Prostate gland (tissue), 2 donors: ENCODE data around the gene HBP1.
"Not testable (repeated sequence)": the region's sequence is repeated elsewhere in the genome, so short reads cannot be mapped to it uniquely, and the experiment has no call there.

Experiments
- CTCF ChIP-seq, 4 experiments: fragments of 200-600 bp in 2 of 4; fragments of 450-650 bp in 2 of 4; sonication (generic) in 2 of 4; IDR thresholded peaks; 1 replicate in 3 of 4; 2 replicates in 1 of 4; pipeline ENCODE4 v1.5.1; 2016 to 2019; ENCODE audit warnings: antibody characterized with exemption in 4 of 4, mild to moderate bottlenecking in 2 of 4, moderate library complexity in 2 of 4
- POLR2A ChIP-seq: fragments of 450-650 bp; IDR thresholded peaks from one replicate; pipeline ENCODE4 v1.6.1; 2016; ENCODE audit warnings: antibody characterized with exemption, mild to moderate bottlenecking
- POLR2AphosphoS5 ChIP-seq: sonication (generic); formaldehyde crosslinking; IDR thresholded peaks from one replicate; pipeline ENCODE4 v1.6.1; 2017; ENCODE audit warnings: antibody characterized with exemption

DNA sequence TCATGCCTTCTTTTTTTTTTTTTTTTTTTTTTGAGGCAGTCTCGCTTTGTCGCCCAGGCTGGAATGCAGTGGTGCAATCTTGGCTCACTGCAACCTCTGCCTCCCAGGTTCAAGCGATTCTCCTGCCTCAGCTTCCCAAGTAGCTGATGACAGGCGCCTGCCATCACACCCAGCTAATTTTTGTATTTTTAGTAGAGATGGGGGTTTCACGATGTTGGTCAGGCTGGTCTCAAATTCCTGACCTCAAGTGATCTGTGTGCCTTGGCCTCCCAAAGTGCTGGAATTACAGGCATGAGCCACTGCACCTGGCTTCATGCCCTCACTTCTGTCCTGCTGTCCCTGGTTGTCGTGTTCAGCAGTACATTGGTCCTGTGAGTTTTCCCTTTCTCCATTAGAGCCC, 52.0 kb downstream of the HBP1 start:
- not testable (repeated sequence) for TF ChIP-seq CTCF (IDR thresholded peaks at IDR 0.05); POLR2A; POLR2AphosphoS5
